Fibroblast of villous mesenchyme (primary cell): ENCODE measurements around the gene UBE2G2. TPM values are rescaled to one million over a fixed set of nuclear protein-coding genes. Genes with fewer than 3 reads are reported as not detected.

Experiments used
- DNase-seq: peaks from one replicate; pipeline ENCODE4 v3.0.0-alpha.2; 2010; ENCODE audit warnings: low read depth
- H3K4me3 ChIP-seq: 2 replicates; pipeline ENCODE4 v1.5.1; 2011; ENCODE audit warnings: low read depth, mild to moderate bottlenecking, low read length
- CTCF ChIP-seq: IDR thresholded peaks from 2 replicates; pipeline ENCODE4 v1.5.1; 2012; ENCODE audit warnings: low read depth, mild to moderate bottlenecking, low read length; ENCODE audit not compliant: insufficient read depth
- total RNA-seq: library from RNA; depleted of rRNA; stranded (reverse); fragments of >200 nt; gene quantifications from 2 replicates; pipeline ENCODE4 v1.2.3, GENCODE V29; 2012

UBE2G2 gene
- total RNA-seq, 1 donor: 88.5 TPM

- no peak for DNase-seq
- TF ChIP-seq CTCF: no peak
- H3K4me3 ChIP-seq: no peak overlapping the region
These were observed 40.5 kb upstream of the UBE2G2 start for GRCh38 chr21:44842087-44842486.

GRCh38 chr21:44840771-44841170 is 39.2 kb upstream of the UBE2G2 start:
- TF ChIP-seq CTCF: no peak
- DNase-seq: no peak

GRCh38 chr21:44838951-44839350 is 37.3 kb upstream of the UBE2G2 start:
- no peak for TF ChIP-seq CTCF

More at GRCh38 chr21:44840771-44841170, 39.2 kb upstream of the UBE2G2 start:
- no peak overlapping the region for H3K4me3 ChIP-seq

GRCh38 chr21:44838039-44838895 is 36.6 kb upstream of the UBE2G2 start:
- TF ChIP-seq CTCF: no peak
- no peak overlapping the region for H3K4me3 ChIP-seq
- DNase-seq: no peak

More at GRCh38 chr21:44838951-44839350, 37.3 kb upstream of the UBE2G2 start:
- no peak for DNase-seq
- no peak overlapping the region for H3K4me3 ChIP-seq

- DNase-seq: no peak
- no peak for TF ChIP-seq CTCF
- H3K4me3 ChIP-seq: no peak overlapping the region
These were observed 35.9 kb upstream of the UBE2G2 start for GRCh38 chr21:44837537-44837936.

GRCh38 chr21:44836666-44837471 is 35.2 kb upstream of the UBE2G2 start:
- TF ChIP-seq CTCF: no peak
- DNase-seq: peak; percentile 65
- H3K4me3 ChIP-seq: no peak overlapping the region
